ENCODE measurements around the gene MAGI2.

DNA sequence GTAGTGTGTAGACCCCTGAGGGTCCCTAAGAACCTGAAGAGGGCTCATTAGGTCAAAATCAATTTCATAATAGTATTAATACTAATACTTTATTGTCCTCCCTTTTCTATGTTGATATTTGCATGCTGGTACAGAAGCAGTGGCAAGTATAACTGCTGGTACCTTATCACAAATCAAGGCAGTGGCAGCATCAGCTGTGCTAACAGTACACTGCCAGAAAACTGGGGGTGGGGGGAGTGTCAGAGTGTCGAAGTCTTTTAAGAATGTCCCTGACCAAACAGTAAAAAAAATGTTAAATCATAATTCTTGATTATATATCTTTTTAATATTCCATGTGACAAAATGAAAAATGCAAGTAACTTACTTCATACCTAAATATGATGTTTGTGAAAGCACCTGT lies 716.9 kb downstream of the MAGI2 start:
- TF ChIP-seq, protein P1, sequence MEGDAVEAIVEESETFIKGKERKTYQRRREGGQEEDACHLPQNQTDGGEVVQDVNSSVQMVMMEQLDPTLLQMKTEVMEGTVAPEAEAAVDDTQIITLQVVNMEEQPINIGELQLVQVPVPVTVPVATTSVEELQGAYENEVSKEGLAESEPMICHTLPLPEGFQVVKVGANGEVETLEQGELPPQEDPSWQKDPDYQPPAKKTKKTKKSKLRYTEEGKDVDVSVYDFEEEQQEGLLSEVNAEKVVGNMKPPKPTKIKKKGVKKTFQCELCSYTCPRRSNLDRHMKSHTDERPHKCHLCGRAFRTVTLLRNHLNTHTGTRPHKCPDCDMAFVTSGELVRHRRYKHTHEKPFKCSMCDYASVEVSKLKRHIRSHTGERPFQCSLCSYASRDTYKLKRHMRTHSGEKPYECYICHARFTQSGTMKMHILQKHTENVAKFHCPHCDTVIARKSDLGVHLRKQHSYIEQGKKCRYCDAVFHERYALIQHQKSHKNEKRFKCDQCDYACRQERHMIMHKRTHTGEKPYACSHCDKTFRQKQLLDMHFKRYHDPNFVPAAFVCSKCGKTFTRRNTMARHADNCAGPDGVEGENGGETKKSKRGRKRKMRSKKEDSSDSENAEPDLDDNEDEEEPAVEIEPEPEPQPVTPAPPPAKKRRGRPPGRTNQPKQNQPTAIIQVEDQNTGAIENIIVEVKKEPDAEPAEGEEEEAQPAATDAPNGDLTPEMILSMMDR (conservative IDR thresholded peaks at IDR 0.05; ENCODE audit: low read depth in 2 of 2), result no peak
- TF ChIP-seq POLR2AphosphoS5 (IDR thresholded peaks at IDR 0.05; ENCODE audit: low read depth) (no peak), EZH2 (IDR thresholded peaks at IDR 0.05; ENCODE audit: low read depth, unreplicated experiment) (no peak), JUNB (IDR thresholded peaks at IDR 0.05; ENCODE audit: unreplicated experiment) (no peak), ZNF114 (CRISPR knock-in tag; IDR thresholded peaks at IDR 0.05) (no peak), EZH2phosphoT487 (IDR thresholded peaks at IDR 0.05; ENCODE audit: unreplicated experiment) (no peak), STAT1 (IDR thresholded peaks at IDR 0.05; ENCODE audit: unreplicated experiment) (no peak), CREB1 (CRISPR knock-in tag; IDR thresholded peaks at IDR 0.05; ENCODE audit: low read depth) (no peak)
- TF ChIP-seq, protein P2, sequence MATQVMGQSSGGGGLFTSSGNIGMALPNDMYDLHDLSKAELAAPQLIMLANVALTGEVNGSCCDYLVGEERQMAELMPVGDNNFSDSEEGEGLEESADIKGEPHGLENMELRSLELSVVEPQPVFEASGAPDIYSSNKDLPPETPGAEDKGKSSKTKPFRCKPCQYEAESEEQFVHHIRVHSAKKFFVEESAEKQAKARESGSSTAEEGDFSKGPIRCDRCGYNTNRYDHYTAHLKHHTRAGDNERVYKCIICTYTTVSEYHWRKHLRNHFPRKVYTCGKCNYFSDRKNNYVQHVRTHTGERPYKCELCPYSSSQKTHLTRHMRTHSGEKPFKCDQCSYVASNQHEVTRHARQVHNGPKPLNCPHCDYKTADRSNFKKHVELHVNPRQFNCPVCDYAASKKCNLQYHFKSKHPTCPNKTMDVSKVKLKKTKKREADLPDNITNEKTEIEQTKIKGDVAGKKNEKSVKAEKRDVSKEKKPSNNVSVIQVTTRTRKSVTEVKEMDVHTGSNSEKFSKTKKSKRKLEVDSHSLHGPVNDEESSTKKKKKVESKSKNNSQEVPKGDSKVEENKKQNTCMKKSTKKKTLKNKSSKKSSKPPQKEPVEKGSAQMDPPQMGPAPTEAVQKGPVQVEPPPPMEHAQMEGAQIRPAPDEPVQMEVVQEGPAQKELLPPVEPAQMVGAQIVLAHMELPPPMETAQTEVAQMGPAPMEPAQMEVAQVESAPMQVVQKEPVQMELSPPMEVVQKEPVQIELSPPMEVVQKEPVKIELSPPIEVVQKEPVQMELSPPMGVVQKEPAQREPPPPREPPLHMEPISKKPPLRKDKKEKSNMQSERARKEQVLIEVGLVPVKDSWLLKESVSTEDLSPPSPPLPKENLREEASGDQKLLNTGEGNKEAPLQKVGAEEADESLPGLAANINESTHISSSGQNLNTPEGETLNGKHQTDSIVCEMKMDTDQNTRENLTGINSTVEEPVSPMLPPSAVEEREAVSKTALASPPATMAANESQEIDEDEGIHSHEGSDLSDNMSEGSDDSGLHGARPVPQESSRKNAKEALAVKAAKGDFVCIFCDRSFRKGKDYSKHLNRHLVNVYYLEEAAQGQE (IDR thresholded peaks at IDR 0.05; ENCODE audit: unreplicated experiment), result no peak
- TF ChIP-seq, protein P3, sequence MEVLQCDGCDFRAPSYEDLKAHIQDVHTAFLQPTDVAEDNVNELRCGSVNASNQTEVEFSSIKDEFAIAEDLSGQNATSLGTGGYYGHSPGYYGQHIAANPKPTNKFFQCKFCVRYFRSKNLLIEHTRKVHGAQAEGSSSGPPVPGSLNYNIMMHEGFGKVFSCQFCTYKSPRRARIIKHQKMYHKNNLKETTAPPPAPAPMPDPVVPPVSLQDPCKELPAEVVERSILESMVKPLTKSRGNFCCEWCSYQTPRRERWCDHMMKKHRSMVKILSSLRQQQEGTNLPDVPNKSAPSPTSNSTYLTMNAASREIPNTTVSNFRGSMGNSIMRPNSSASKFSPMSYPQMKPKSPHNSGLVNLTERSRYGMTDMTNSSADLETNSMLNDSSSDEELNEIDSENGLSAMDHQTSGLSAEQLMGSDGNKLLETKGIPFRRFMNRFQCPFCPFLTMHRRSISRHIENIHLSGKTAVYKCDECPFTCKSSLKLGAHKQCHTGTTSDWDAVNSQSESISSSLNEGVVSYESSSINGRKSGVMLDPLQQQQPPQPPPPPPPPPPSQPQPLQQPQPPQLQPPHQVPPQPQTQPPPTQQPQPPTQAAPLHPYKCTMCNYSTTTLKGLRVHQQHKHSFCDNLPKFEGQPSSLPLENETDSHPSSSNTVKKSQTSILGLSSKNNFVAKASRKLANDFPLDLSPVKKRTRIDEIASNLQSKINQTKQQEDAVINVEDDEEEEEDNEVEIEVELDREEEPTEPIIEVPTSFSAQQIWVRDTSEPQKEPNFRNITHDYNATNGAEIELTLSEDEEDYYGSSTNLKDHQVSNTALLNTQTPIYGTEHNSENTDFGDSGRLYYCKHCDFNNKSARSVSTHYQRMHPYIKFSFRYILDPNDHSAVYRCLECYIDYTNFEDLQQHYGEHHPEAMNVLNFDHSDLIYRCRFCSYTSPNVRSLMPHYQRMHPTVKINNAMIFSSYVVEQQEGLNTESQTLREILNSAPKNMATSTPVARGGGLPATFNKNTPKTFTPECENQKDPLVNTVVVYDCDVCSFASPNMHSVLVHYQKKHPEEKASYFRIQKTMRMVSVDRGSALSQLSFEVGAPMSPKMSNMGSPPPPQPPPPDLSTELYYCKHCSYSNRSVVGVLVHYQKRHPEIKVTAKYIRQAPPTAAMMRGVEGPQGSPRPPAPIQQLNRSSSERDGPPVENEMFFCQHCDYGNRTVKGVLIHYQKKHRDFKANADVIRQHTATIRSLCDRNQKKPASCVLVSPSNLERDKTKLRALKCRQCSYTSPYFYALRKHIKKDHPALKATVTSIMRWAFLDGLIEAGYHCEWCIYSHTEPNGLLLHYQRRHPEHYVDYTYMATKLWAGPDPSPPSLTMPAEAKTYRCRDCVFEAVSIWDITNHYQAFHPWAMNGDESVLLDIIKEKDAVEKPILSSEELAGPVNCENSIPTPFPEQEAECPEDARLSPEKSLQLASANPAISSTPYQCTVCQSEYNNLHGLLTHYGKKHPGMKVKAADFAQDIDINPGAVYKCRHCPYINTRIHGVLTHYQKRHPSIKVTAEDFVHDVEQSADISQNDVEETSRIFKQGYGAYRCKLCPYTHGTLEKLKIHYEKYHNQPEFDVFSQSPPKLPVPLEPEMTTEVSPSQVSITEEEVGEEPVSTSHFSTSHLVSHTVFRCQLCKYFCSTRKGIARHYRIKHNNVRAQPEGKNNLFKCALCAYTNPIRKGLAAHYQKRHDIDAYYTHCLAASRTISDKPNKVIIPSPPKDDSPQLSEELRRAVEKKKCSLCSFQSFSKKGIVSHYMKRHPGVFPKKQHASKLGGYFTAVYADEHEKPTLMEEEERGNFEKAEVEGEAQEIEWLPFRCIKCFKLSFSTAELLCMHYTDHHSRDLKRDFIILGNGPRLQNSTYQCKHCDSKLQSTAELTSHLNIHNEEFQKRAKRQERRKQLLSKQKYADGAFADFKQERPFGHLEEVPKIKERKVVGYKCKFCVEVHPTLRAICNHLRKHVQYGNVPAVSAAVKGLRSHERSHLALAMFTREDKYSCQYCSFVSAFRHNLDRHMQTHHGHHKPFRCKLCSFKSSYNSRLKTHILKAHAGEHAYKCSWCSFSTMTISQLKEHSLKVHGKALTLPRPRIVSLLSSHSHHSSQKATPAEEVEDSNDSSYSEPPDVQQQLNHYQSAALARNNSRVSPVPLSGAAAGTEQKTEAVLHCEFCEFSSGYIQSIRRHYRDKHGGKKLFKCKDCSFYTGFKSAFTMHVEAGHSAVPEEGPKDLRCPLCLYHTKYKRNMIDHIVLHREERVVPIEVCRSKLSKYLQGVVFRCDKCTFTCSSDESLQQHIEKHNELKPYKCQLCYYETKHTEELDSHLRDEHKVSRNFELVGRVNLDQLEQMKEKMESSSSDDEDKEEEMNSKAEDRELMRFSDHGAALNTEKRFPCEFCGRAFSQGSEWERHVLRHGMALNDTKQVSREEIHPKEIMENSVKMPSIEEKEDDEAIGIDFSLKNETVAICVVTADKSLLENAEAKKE (CRISPR knock-in tag; IDR thresholded peaks at IDR 0.05), result no peak
- TF ChIP-seq, protein P4, sequence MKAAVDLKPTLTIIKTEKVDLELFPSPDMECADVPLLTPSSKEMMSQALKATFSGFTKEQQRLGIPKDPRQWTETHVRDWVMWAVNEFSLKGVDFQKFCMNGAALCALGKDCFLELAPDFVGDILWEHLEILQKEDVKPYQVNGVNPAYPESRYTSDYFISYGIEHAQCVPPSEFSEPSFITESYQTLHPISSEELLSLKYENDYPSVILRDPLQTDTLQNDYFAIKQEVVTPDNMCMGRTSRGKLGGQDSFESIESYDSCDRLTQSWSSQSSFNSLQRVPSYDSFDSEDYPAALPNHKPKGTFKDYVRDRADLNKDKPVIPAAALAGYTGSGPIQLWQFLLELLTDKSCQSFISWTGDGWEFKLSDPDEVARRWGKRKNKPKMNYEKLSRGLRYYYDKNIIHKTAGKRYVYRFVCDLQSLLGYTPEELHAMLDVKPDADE (IDR thresholded peaks at IDR 0.05), result no peak
